ENCODE data around the gene CARMIL3.
A peak's percentile ranks its signal among the peaks of the same experiment; 100 is the strongest.

CARMIL3 gene

DNA sequence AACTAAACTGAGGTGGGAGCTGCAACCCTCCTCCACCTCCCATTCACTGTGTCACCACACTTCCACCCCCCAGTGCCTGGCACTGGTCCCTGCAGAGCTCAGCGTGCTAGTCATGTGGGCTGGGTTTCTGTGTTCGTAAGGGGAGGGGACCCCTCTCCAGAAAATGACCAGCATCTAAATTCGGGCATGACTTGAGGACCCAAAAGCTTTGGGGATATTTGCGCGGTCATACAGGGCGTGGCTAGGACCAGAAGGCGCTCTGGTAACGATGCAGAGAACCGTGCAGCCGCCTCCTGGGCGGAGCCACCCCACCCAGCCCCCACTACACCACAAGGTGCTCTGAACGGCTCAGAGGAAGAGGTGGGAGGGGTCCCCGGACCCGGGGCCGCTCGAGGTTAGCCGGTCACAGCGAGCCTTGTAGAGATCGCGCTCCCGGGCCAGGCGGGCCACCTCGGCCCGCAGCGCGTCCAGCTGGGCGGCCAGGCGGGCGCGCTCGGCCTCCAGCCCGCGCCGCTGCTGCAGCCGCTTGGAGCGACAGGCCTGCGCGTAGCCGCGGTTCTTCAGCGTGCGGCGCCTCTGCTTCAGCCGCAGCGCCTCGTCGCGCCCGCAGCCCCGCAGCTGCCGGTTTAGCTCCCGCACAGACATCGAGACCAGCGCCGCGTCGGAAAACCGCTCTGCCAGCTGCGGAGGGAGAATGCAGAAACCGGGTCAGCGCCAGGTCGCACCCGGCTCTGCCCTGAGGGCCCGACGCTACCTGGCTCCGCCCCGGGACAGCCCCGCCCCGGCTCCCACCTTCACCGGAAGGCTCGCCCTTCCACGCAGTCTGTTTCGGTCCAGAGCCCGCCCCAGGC is 29.3 kb downstream of the CARMIL3 start:
- peak overlapping the region; percentile 37 for H3K9ac ChIP-seq (ENCODE audit: low read depth, low read length)
- H3K4me3 ChIP-seq (ENCODE audit: low read depth, low read length): peak overlapping the region; percentile 77
- peaks cover 23% of the 10 kb centered on the region for H3K4me1 ChIP-seq (ENCODE audit: control insufficient read depth, insufficient read depth, low read length)
- H3K9me3 ChIP-seq (ENCODE audit: control insufficient read depth, insufficient read depth, low read length): no peaks in the 10 kb centered on the region
- no peaks in the 10 kb centered on the region for H3K36me3 ChIP-seq (ENCODE audit: control insufficient read depth, insufficient read depth, low read length)
- peak overlapping the region; percentile 3 for H3K27ac ChIP-seq (ENCODE audit: low read depth, low read length)
- peaks cover 14% of the 10 kb centered on the region for H3K27me3 ChIP-seq (ENCODE audit: control insufficient read depth, insufficient read depth, low read length)

DNA sequence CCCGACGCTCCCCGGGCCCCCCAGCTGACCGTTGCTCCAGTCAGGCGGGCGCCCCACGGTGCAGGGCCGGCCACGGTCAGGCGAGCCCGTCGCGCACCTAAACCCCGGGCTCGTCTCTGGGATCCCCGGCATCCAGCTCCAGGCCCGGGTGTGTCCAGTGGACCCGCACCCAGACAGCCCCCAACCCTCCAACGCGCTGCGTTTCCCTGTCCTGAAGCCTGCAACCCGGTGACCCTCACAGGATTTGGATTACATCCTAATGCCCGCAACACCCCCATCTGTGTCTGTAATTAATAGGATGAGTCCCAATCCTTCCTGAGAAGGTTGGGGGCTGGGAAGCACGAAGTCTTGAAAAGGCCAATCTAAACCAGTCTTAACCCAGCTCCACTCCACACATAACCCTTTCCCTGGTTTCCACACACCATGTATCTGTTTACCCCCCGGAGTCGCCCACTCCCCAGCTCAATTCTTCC is 30.0 kb downstream of the CARMIL3 start:
- Histone ChIP-seq H3K4me1 (ENCODE audit: control insufficient read depth, insufficient read depth, low read length) (peaks cover 23% of the 10 kb centered on the region), H3K27ac (ENCODE audit: low read depth, low read length) (no peak overlapping the region), H3K36me3 (ENCODE audit: control insufficient read depth, insufficient read depth, low read length) (no peaks in the 10 kb centered on the region), H3K4me3 (ENCODE audit: low read depth, low read length) (peak overlapping the region; percentile 77), H3K9ac (ENCODE audit: low read depth, low read length) (no peak overlapping the region), H3K27me3 (ENCODE audit: control insufficient read depth, insufficient read depth, low read length) (peaks cover 14% of the 10 kb centered on the region), H3K9me3 (ENCODE audit: control insufficient read depth, insufficient read depth, low read length) (no peaks in the 10 kb centered on the region)

DNA sequence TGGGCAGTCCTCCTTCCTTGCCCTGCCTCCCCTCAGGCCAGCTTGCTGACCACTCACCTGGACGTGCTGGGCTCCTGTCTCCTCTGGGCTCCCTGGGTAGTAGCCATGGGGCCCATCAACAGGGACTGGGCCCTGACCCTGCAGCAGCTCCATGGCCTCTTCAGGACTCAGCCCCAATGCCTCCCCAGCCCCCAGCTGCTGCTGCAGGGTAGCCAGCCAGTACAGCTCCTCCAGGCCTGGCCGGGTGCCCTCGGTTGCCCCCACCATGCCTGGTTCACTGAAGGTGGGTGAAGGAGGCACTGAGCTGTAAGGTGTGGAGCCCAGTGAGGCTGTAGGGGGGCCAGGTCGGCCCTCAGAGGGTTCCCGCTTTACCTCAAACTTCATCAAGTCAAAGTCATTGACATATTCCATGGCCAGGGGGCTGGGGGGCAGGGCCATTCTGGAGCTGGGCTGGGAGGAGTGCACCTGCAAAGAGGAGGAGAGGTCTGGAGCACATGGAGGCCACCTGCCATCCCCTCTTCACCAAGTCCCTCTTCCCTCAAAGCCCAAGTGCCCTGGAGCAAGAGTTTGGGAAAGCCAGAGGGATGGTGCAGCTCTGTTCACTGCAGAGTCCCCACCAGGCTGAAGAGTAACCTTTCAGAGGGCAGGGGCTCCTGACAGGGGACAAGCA is 30.7 kb downstream of the CARMIL3 start:
- Histone ChIP-seq H3K4me3 (ENCODE audit: low read depth, low read length) (no peak overlapping the region), H3K36me3 (ENCODE audit: control insufficient read depth, insufficient read depth, low read length) (no peaks in the 10 kb centered on the region), H3K9ac (ENCODE audit: low read depth, low read length) (no peak overlapping the region), H3K27me3 (ENCODE audit: control insufficient read depth, insufficient read depth, low read length) (peaks cover 14% of the 10 kb centered on the region), H3K27ac (ENCODE audit: low read depth, low read length) (no peak overlapping the region), H3K4me1 (ENCODE audit: control insufficient read depth, insufficient read depth, low read length) (peaks cover 23% of the 10 kb centered on the region), H3K9me3 (ENCODE audit: control insufficient read depth, insufficient read depth, low read length) (no peaks in the 10 kb centered on the region)

DNA sequence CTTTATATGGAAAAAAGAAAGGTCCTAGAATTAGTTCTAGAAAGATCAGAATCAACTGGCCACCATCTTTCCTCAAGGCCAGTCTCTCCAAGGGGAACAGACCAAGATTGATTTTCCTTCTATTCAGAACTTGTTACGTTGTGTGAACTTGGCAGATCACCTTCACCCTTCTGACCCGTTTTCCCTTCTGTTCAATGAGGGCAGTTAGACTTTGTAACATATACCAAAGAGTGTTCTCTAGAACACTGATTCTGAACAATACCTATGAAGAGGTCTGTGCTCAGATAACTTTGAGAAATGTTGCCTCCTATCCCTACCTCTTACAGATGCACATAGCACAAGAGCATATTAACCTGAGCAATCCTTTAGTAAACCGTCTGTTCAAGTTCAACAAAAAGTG is 31.7 kb downstream of the CARMIL3 start:
- no peak overlapping the region for H3K27ac ChIP-seq (ENCODE audit: low read depth, low read length)
- H3K4me1 ChIP-seq (ENCODE audit: control insufficient read depth, insufficient read depth, low read length): peaks cover 23% of the 10 kb centered on the region
- H3K27me3 ChIP-seq (ENCODE audit: control insufficient read depth, insufficient read depth, low read length): peaks cover 14% of the 10 kb centered on the region
- H3K9ac ChIP-seq (ENCODE audit: low read depth, low read length): no peak overlapping the region
- H3K36me3 ChIP-seq (ENCODE audit: control insufficient read depth, insufficient read depth, low read length): no peaks in the 10 kb centered on the region
- no peaks in the 10 kb centered on the region for H3K9me3 ChIP-seq (ENCODE audit: control insufficient read depth, insufficient read depth, low read length)
- H3K4me3 ChIP-seq (ENCODE audit: low read depth, low read length): no peak overlapping the region

GRCh38 chr14:24084440-24084839 is 32.6 kb downstream of the CARMIL3 start:
- Histone ChIP-seq H3K9me3 (ENCODE audit: control insufficient read depth, insufficient read depth, low read length) (no peaks in the 10 kb centered on the region), H3K36me3 (ENCODE audit: control insufficient read depth, insufficient read depth, low read length) (no peaks in the 10 kb centered on the region), H3K4me1 (ENCODE audit: control insufficient read depth, insufficient read depth, low read length) (peaks cover 18% of the 10 kb centered on the region), H3K9ac (ENCODE audit: low read depth, low read length) (no peak overlapping the region), H3K27me3 (ENCODE audit: control insufficient read depth, insufficient read depth, low read length) (peaks cover 14% of the 10 kb centered on the region), H3K27ac (ENCODE audit: low read depth, low read length) (no peak overlapping the region), H3K4me3 (ENCODE audit: low read depth, low read length) (no peak overlapping the region)

DNA sequence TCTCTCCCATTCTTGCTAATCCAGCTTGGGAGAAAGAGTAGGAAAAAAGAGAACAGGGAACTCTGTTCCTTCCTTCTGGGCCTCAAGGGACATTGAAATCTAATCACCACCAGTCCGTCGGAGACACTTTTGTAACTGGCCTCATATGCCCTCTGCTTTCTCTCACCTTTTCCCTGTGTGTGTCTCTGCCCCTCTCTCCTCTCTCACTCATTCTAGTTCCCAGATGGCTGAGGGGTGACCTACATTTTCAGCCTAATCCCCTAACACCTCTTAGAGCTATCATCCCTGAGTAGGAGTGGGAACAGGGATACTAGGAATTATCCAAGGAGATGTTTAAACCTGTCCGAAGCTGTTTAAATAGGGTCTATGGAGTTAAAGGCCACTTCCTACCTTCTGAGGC is 33.4 kb downstream of the CARMIL3 start:
- no peak overlapping the region for H3K27ac ChIP-seq (ENCODE audit: low read depth, low read length)
- peaks cover 12% of the 10 kb centered on the region for H3K4me1 ChIP-seq (ENCODE audit: control insufficient read depth, insufficient read depth, low read length)
- no peaks in the 10 kb centered on the region for H3K9me3 ChIP-seq (ENCODE audit: control insufficient read depth, insufficient read depth, low read length)

DNA sequence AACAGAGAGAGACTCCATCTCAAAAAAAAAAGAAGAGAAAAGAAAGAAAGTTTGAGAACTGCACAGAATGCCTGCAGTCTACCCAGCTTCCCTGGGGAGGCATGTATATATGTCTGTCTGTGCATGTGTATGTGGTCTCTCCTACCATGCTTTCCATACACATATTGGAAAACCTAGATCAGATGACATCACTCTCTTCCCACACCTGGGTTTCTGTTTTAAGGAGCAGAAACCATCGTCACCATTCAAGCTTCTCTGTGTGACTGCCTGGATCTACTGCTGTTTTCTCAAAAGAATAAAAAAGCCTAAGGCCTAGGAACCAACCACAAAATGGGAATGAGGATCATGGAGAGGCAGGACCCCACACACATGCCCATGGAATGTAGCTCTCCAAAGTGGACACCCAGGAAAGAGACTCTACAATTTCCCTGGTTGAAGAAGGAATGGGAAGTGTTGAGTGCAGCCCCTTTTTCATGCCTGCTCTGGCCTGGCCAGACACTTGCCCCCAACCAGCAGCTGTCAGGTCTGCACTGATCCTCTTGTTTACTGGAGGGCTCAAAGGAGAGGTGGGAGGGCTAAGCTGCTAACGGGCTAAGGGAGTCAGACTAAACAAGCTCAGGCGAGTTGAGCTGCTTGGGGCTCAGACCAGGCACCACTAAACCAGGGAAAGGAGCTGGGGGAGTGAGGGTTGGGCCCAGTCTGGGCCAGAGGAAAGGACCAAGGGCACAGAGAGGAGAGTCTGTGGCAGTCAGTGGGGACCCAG is 34.6 kb downstream of the CARMIL3 start:
- Histone ChIP-seq H3K4me3 (ENCODE audit: low read depth, low read length) (no peak overlapping the region), H3K9ac (ENCODE audit: low read depth, low read length) (no peak overlapping the region), H3K27me3 (ENCODE audit: control insufficient read depth, insufficient read depth, low read length) (peaks cover 14% of the 10 kb centered on the region), H3K36me3 (ENCODE audit: control insufficient read depth, insufficient read depth, low read length) (no peaks in the 10 kb centered on the region), H3K27ac (ENCODE audit: low read depth, low read length) (no peak overlapping the region), H3K4me1 (ENCODE audit: control insufficient read depth, insufficient read depth, low read length) (0 out of 2 replicates have a peak, but pooled peaks cover 5% of the 10 kb centered on the region), H3K9me3 (ENCODE audit: control insufficient read depth, insufficient read depth, low read length) (no peaks in the 10 kb centered on the region)

More for the DNA sequence above, 33.4 kb downstream of the CARMIL3 start:
- no peak overlapping the region for H3K9ac ChIP-seq (ENCODE audit: low read depth, low read length)
- H3K27me3 ChIP-seq (ENCODE audit: control insufficient read depth, insufficient read depth, low read length): peaks cover 14% of the 10 kb centered on the region
- no peak overlapping the region for H3K4me3 ChIP-seq (ENCODE audit: low read depth, low read length)
- H3K36me3 ChIP-seq (ENCODE audit: control insufficient read depth, insufficient read depth, low read length): no peaks in the 10 kb centered on the region

DNA sequence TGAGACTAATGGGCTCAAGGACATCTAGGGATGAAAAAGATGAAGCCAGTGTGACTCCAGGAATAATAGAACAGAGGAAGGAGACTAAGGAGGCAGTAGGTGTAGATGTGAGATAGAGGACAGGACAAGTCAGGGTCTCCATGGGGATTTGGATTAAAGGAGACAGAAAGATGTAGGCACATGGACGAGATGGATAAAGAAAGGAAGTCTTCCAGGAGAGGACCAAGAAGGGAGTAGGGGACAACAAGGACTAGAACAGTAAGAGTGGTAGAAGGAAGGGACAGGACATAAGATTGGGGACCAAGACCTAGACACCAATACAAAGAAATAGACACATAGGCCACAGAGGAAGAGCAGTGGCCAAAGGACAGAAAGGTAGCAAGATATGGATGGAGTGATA is 35.2 kb downstream of the CARMIL3 start:
- no peak overlapping the region for H3K9ac ChIP-seq (ENCODE audit: low read depth, low read length)
- 0 out of 2 replicates have a peak, but pooled peaks cover 2% of the 10 kb centered on the region for H3K4me1 ChIP-seq (ENCODE audit: control insufficient read depth, insufficient read depth, low read length)
- peaks cover 10% of the 10 kb centered on the region for H3K27me3 ChIP-seq (ENCODE audit: control insufficient read depth, insufficient read depth, low read length)
- no peaks in the 10 kb centered on the region for H3K9me3 ChIP-seq (ENCODE audit: control insufficient read depth, insufficient read depth, low read length)
- H3K4me3 ChIP-seq (ENCODE audit: low read depth, low read length): no peak overlapping the region
- H3K36me3 ChIP-seq (ENCODE audit: control insufficient read depth, insufficient read depth, low read length): no peaks in the 10 kb centered on the region
- H3K27ac ChIP-seq (ENCODE audit: low read depth, low read length): no peak overlapping the region

DNA sequence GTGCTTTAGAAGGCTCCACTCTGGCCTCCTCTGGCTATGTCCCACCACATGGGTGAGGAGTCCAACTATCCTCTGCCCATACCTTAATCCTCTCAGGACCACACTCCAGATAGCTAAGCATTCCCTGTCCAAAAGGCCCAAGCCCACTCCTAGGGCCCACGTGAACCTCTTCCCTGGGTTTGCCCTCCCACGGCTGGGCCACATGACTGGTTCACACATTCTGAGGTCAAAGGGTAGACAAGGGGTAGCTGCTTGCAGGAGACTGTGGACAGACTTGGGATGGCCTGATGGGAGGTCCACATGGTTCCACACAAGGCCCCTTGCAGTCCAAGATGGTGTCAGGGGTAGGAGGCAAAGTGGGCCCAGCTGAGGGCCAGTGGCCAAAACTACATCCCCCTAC is 36.3 kb downstream of the CARMIL3 start:
- no peaks in the 10 kb centered on the region; the same call in 1 of the 2 replicates for H3K27me3 ChIP-seq (ENCODE audit: control insufficient read depth, insufficient read depth, low read length)
- H3K36me3 ChIP-seq (ENCODE audit: control insufficient read depth, insufficient read depth, low read length): no peaks in the 10 kb centered on the region
- H3K4me1 ChIP-seq (ENCODE audit: control insufficient read depth, insufficient read depth, low read length): no peaks in the 10 kb centered on the region
- no peak overlapping the region for H3K27ac ChIP-seq (ENCODE audit: low read depth, low read length)
- no peaks in the 10 kb centered on the region for H3K9me3 ChIP-seq (ENCODE audit: control insufficient read depth, insufficient read depth, low read length)
- no peak overlapping the region for H3K9ac ChIP-seq (ENCODE audit: low read depth, low read length)
- no peak overlapping the region for H3K4me3 ChIP-seq (ENCODE audit: low read depth, low read length)

DNA sequence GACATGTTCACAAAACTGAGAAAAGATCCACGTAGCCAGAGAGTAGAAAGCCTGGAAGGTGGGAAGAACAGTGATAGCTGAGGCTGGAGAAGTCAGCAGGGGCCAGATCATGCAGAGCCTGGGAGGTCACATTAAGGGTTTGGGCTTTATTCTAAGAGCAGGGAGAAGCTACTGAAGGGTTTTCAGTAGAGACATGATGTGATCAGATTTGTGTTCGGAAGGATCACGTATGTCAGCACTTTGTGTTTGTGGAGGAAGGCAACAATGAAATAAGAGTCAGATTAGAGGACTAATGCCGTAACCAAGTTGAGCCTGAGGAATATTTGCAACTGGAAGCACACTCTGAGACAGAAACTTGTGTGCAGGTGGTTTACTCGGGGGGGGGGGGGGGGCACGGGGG is 38.1 kb downstream of the CARMIL3 start:
- no peak overlapping the region for H3K4me3 ChIP-seq (ENCODE audit: low read depth, low read length)
- no peak overlapping the region for H3K27ac ChIP-seq (ENCODE audit: low read depth, low read length)
- H3K36me3 ChIP-seq (ENCODE audit: control insufficient read depth, insufficient read depth, low read length): no peaks in the 10 kb centered on the region
- H3K9ac ChIP-seq (ENCODE audit: low read depth, low read length): no peak overlapping the region
- no peaks in the 10 kb centered on the region for H3K9me3 ChIP-seq (ENCODE audit: control insufficient read depth, insufficient read depth, low read length)
- peaks cover 6% of the 10 kb centered on the region for H3K4me1 ChIP-seq (ENCODE audit: control insufficient read depth, insufficient read depth, low read length)
- no peaks in the 10 kb centered on the region for H3K27me3 ChIP-seq (ENCODE audit: control insufficient read depth, insufficient read depth, low read length)

All from HUES48 (cell line).